Thoracic aorta (tissue), 2 donors: ENCODE data around the gene ADH5. TPM values are rescaled to one million over a fixed set of nuclear protein-coding genes. Genes with fewer than 3 reads are reported as not detected.
"Not testable (repeated sequence)": the region's sequence is repeated elsewhere in the genome, so short reads cannot be mapped to it uniquely, and the experiment has no call there.

ENCODE experiments used
- ATAC-seq: fragments of 150-250 bp; one replicate; pipeline ENCODE4 v1.8.0; 2017; ENCODE audit warnings: low read depth; ENCODE audit not compliant: insufficient number of reproducible peaks, low FRiP score
- DNase-seq: peaks from one replicate; pipeline ENCODE4 v3.0.0-alpha.2; 2020; ENCODE audit warnings: low spot score
- H3K27ac ChIP-seq, 2 donors: fragments of 200-600 bp; sonication (generic); 1 replicate in 1 of 2; 2 replicates in 1 of 2; pipeline ENCODE4 v1.5.1; 2016; ENCODE audit warnings: mild to moderate bottlenecking in 2 of 2, moderate library complexity in 2 of 2
- H3K27me3 ChIP-seq: fragments of 200-600 bp; sonication (generic); replicated peaks from 2 replicates; pipeline ENCODE4 v1.6.0; 2016; ENCODE audit warnings: mild to moderate bottlenecking; ENCODE audit not compliant: insufficient read depth
- H3K36me3 ChIP-seq: fragments of 200-600 bp; sonication (generic); one replicate; pipeline ENCODE4 v1.5.1; 2016
- H3K4me1 ChIP-seq, 2 donors: fragments of 200-600 bp; sonication (generic); 1 replicate in 1 of 2; 2 replicates in 1 of 2; pipeline versions ENCODE4 v1.5.1 to v1.6.0; 2016; ENCODE audit warnings: low read depth in 2 of 2, mild to moderate bottlenecking in 1 of 2; ENCODE audit not compliant: control insufficient read depth in 1 of 2
- H3K4me3 ChIP-seq: fragments of 200-600 bp; sonication (generic); 2 replicates; pipeline ENCODE4 v1.5.1; 2016; ENCODE audit warnings: mild to moderate bottlenecking
- H3K9me3 ChIP-seq: fragments of 200-600 bp; sonication (generic); 2 replicates; pipeline ENCODE4 v1.5.1; 2016
- CTCF ChIP-seq: fragments of 200-600 bp; sonication (generic); IDR thresholded peaks from one replicate; pipeline ENCODE4 v1.5.1; 2019; ENCODE audit warnings: antibody characterized with exemption
- total RNA-seq, 2 donors: library from RNA; depleted of rRNA; stranded (reverse); fragments of >200 nt; gene quantifications; one replicate each; pipeline versions ENCODE4 v1.1.0 to v1.2.3, GENCODE V29; 2016

Gene ADH5
- total RNA-seq, 2 donors from 2014 or later, result 149 to 180 TPM

- no peak overlapping the region for H3K27ac ChIP-seq
- H3K4me3 ChIP-seq, result no peak overlapping the region
- TF ChIP-seq CTCF, result no peak
- DNase-seq (no peak), ATAC-seq (no peak)
- no peaks in the 10 kb centered on the region for H3K27me3 ChIP-seq
- H3K4me1 ChIP-seq, result no peaks in the 10 kb centered on the region
- H3K9me3 ChIP-seq, result no peaks in the 10 kb centered on the region
- H3K36me3 ChIP-seq, result no peaks in the 10 kb centered on the region
Measured at GRCh38 chr4:99126376-99126775, 37.8 kb upstream of the ADH5 start.

GRCh38 chr4:99121008-99121407 is 32.4 kb upstream of the ADH5 start:
- no peaks in the 10 kb centered on the region for H3K27me3 ChIP-seq
- H3K27ac ChIP-seq, result no peak overlapping the region

GRCh38 chr4:99120501-99120900 is 31.9 kb upstream of the ADH5 start:
- H3K4me3 ChIP-seq, result no peak overlapping the region
- no peak for DNase-seq
- no peak overlapping the region for H3K27ac ChIP-seq
- H3K27me3 ChIP-seq, result no peaks in the 10 kb centered on the region
- no peaks in the 10 kb centered on the region for H3K36me3 ChIP-seq
- no peak for ATAC-seq
- TF ChIP-seq CTCF, result no peak
- no peaks in the 10 kb centered on the region for H3K9me3 ChIP-seq
- peaks cover 0 to 9% of the 10 kb centered on the region in 2 donors for H3K4me1 ChIP-seq

More at GRCh38 chr4:99121008-99121407, 32.4 kb upstream of the ADH5 start:
- H3K36me3 ChIP-seq, result no peaks in the 10 kb centered on the region
- no peak overlapping the region for H3K4me3 ChIP-seq
- ATAC-seq (no peak), DNase-seq (no peak)
- no peaks in the 10 kb centered on the region for H3K9me3 ChIP-seq
- TF ChIP-seq CTCF, result no peak
- peaks cover 0 to 9% of the 10 kb centered on the region in 2 donors for H3K4me1 ChIP-seq

GRCh38 chr4:99117876-99118693 is 29.5 kb upstream of the ADH5 start:
- no peak overlapping the region for H3K4me3 ChIP-seq
- no peaks in the 10 kb centered on the region for H3K9me3 ChIP-seq
- peak; percentile 33 for TF ChIP-seq CTCF
- H3K36me3 ChIP-seq, result no peaks in the 10 kb centered on the region
- H3K27ac ChIP-seq, result peak overlapping the region in 1 of 2 donors; percentile 41
- H3K27me3 ChIP-seq, result no peaks in the 10 kb centered on the region
- DNase-seq (no peak), ATAC-seq (no peak)
- peaks cover 0 to 9% of the 10 kb centered on the region in 2 donors for H3K4me1 ChIP-seq

- not testable (repeated sequence) for H3K4me1 ChIP-seq, ATAC-seq, H3K27ac ChIP-seq
Measured at GRCh38 chr4:99117122-99117841, 28.7 kb upstream of the ADH5 start.

GRCh38 chr4:99109286-99109685 is 20.7 kb upstream of the ADH5 start:
- not testable (repeated sequence) for H3K4me3 ChIP-seq, DNase-seq, H3K27me3 ChIP-seq, H3K27ac ChIP-seq, H3K4me1 ChIP-seq, H3K36me3 ChIP-seq, ATAC-seq, H3K9me3 ChIP-seq

More at GRCh38 chr4:99117122-99117841, 28.7 kb upstream of the ADH5 start:
- H3K4me3 ChIP-seq, DNase-seq, H3K36me3 ChIP-seq, H3K27me3 ChIP-seq, H3K9me3 ChIP-seq: not testable (repeated sequence)
